Erythroblast (primary cell): Measurements from ENCODE around the gene CTU1.

Source experiments
- GATA1 ChIP-seq: IDR thresholded peaks from 2 replicates; pipeline ENCODE4 v1.6.1; 2011; ENCODE audit warnings: low read depth, mild to moderate bottlenecking, control low read depth, low read length, moderate library complexity
- POLR2A ChIP-seq: IDR thresholded peaks from 2 replicates; pipeline ENCODE4 v1.6.1; 2011; ENCODE audit warnings: mild to moderate bottlenecking, low read length

DNA sequence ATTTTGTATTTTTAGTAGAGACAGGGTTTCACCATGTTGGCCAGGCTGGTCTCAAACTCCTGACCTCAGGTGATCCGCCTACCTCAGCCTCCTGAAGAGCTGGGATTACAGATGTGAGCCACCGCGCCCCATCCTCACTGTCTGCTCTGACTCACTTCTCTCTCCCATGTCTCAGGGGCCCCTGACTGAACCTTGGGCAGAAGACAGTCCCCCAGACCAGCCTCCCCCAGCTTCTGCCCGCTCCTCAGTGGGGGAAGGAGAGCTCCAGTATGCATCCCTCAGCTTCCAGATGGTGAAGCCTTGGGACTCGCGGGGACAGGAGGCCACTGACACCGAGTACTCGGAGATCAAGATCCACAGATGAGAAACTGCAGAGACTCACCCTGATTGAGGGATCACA lies 21.5 kb upstream of the CTU1 start:
- TF ChIP-seq POLR2A = no peak
- TF ChIP-seq GATA1 = no peak
